ENCODE measurements around the gene CHCHD10.
A peak's percentile ranks its signal among the peaks of the same experiment; 100 is the strongest.

Gene CHCHD10

GRCh38 chr22:23767673-23768548 lies at the start of gene CHCHD10:
Gene CHCHD10 (minus strand): TSS chr22:23767972. CDS start chr22:23767874, 98 bp downstream.
- DNase-seq (ENCODE audit: low read depth), result peak; percentile 59

- DNase-seq (ENCODE audit: low read depth), result no peak
These were observed 49.4 kb upstream of the CHCHD10 start for GRCh38 chr22:23817146-23817545.

- DNase-seq (ENCODE audit: low read depth), result no peak
These were observed 48.6 kb upstream of the CHCHD10 start for GRCh38 chr22:23816156-23816976.

- no peak for DNase-seq (ENCODE audit: low read depth)
These were observed 47.9 kb upstream of the CHCHD10 start for GRCh38 chr22:23815541-23816155.

GRCh38 chr22:23812378-23812777 lies 44.6 kb upstream of the CHCHD10 start:
- DNase-seq (ENCODE audit: low read depth), result no peak

GRCh38 chr22:23806837-23807236 lies 39.1 kb upstream of the CHCHD10 start:
- DNase-seq (ENCODE audit: low read depth), result no peak

- DNase-seq (ENCODE audit: low read depth), result no peak
These were observed 37.1 kb upstream of the CHCHD10 start for GRCh38 chr22:23804781-23805291.

- DNase-seq (ENCODE audit: low read depth), result no peak
These were observed 35.4 kb upstream of the CHCHD10 start for GRCh38 chr22:23803001-23803819.

- no peak for DNase-seq (ENCODE audit: low read depth)
These were observed 34.2 kb upstream of the CHCHD10 start for GRCh38 chr22:23801886-23802377.

GRCh38 chr22:23801238-23801821 lies 33.6 kb upstream of the CHCHD10 start:
- no peak for DNase-seq (ENCODE audit: low read depth)

- no peak for DNase-seq (ENCODE audit: low read depth)
These were observed 32.8 kb upstream of the CHCHD10 start for GRCh38 chr22:23800297-23801237.

- DNase-seq (ENCODE audit: low read depth), result no peak
These were observed 28.7 kb upstream of the CHCHD10 start for GRCh38 chr22:23796461-23796860.

- DNase-seq (ENCODE audit: low read depth), result no peak
These were observed 25.6 kb upstream of the CHCHD10 start for GRCh38 chr22:23793326-23793725.

GRCh38 chr22:23791738-23792645 lies 24.2 kb upstream of the CHCHD10 start:
- no peak for DNase-seq (ENCODE audit: low read depth)

GRCh38 chr22:23790819-23791737 lies 23.3 kb upstream of the CHCHD10 start:
- DNase-seq (ENCODE audit: low read depth), result no peak

- no peak for DNase-seq (ENCODE audit: low read depth)
These were observed 21.9 kb upstream of the CHCHD10 start for GRCh38 chr22:23789638-23790037.

- no peak for DNase-seq (ENCODE audit: low read depth)
These were observed 21.3 kb upstream of the CHCHD10 start for GRCh38 chr22:23789121-23789520.

- no peak for DNase-seq (ENCODE audit: low read depth)
These were observed 20.1 kb upstream of the CHCHD10 start for GRCh38 chr22:23787910-23788309.

Measured in stimulated activated CD8-positive, alpha-beta memory T cell treated with anti-CD3 and anti-CD28 coated beads, Interleukin-15, amount 100 ng/mL, for 24 hours (primary cell).